LHCN-M2 (cell line): ENCODE results near the gene TNNT3. TPM values are rescaled to one million over a fixed set of nuclear protein-coding genes. Genes with fewer than 3 reads are reported as not detected.

Experiments
- total RNA-seq: library from RNA; depleted of rRNA; stranded (reverse); fragments of >200 nt; gene quantifications from 2 replicates; pipeline ENCODE4 v1.2.3, GENCODE V29; 2014; rRNA removed

Gene TNNT3
- total RNA-seq, 1 experiment from 2014 or later = 1.9 TPM

Other genes starting within 250 kb of the TNNT3 start
- gene KRTAP5-6, start 222.5 kb upstream of the TNNT3 start, total RNA-seq = not detected in 2 replicates
- 12.6 and 20.1 TPM in 2 replicates for gene IFITM10, start 169.1 kb upstream of the TNNT3 start, total RNA-seq
- gene CTSD, start 155.8 kb upstream of the TNNT3 start, total RNA-seq = 448 and 475 TPM in 2 replicates
- gene SYT8, start 84.7 kb upstream of the TNNT3 start, total RNA-seq = 0.13 and 0.17 TPM in 2 replicates
- gene TNNI2, start 80.7 kb upstream of the TNNT3 start, total RNA-seq = 0.29 TPM in 1 of 2 replicates, not detected in the other
- gene LSP1, start 66.6 kb upstream of the TNNT3 start, total RNA-seq = 311 and 321 TPM in 2 replicates
- gene PRR33, start 27.8 kb upstream of the TNNT3 start, total RNA-seq = under 0.01 TPM in 1 of 2 replicates, not detected in the other
- gene MRPL23, start 27.6 kb downstream of the TNNT3 start, total RNA-seq = 191 and 219 TPM in 2 replicates
- gene H19, start 78.1 kb downstream of the TNNT3 start, total RNA-seq = 4,327 and 6,113 TPM in 2 replicates
- gene IGF2, start 219.7 kb downstream of the TNNT3 start, total RNA-seq = 106 and 173 TPM in 2 replicates
- gene INS, start 241.5 kb downstream of the TNNT3 start, total RNA-seq = not detected in 2 replicates